ENCODE data around the gene ZDHHC11.

ZDHHC11 gene

DNA sequence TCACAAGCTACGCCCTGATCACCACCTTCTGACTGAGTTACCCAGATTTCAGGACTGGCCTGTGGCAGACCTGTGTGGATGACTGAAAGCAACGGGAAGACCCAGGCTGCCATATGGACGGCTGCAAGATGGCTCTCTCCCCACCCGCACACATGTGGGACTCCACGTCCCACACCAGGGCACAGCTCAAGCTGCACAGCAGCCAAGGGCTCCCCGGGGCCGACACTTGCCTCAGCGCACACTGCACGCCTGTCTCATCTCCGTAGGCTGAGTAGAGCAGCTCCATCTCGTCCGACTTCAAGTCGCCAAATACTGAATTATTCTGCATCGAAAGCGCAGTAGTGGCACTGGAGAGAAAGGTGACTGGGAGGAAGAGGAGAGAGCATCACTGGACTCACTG, 27.3 kb upstream of the ZDHHC11 start:
- DNase-seq = no peak

DNA sequence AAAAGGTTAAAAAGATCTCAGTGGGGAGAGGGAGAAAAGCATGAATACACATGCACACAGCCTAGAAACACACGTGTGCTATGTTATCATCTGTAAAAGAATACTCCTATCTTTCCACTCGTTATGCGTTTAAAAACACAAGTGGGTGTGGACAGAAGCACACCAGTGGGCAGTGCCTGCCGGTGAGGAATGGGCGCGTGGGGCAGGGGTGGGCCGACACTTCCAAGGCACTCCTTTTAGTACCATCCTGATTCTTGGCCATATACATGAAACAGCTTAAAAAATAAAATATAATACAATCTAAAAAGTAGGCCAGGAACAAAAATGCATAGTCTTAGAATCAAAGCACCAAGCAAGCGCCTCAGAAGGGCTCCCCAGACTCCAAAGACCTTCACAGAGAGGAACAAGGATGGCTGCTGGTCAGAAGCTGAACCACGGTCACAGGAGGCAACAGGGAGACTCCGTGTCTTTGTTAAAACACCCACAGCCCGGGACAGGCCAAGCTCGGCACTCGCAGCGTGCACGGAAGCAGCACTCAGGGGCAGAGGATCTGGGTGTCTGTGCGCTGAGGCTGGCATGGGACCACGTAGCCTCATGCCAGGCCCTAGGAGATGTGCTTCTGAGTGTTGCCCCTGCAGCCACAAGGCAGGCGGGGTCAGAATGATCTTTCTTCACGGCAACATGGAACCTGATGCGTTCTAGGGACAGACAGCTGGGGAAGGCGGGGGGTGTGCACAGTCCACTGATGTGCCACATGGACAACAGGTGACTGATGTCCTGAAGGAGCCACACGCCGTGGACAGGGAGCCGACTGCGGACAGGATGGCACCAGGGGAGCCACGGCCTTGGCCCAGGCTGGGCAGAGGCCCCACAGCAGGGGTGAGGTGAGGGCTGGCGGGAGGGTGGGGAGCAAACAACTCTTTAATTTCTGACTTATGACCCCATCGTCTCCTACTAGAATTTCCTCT, 25.9 kb upstream of the ZDHHC11 start:
- no peak for DNase-seq

DNA sequence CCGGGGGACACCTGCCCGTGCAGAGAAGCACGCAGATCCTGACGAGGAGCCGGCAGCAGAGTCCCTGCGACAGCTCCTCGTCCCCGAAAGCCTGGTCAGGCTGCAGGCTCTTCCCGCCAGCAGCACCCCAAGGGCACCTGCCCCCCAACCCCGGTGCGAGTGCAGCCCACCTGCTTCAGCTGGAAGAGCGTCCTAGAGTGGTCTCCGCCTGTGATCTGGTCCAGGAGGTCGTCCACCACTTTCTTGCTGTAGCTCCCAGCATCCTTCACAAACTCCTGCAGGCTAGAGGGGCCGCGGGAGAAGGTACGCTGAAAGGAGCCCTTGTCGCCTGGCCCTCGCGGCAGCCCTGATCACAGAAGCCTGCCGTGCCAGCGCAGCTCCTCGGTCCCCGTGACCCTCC, 25.1 kb upstream of the ZDHHC11 start:
- no peak for DNase-seq

DNA sequence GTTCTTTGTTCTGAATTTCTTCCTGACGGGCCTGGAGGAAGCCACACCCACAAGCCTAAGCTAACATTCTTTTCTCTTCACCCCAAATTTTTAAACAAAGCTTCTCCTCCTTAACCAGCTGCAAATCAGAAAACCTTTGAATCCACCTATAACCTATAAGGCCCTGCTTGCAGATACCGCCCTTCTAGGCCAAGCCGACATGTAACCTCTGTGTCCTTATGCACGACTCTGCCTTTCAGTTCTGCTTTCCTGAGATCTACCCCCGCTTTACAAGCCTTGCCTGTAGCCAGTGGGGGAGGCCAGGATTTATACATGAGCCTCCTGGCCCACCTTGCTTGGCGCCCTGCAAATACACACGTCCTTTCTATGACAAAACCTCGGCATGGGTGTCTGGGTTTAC, 22.5 kb upstream of the ZDHHC11 start:
- no peak for DNase-seq

DNA sequence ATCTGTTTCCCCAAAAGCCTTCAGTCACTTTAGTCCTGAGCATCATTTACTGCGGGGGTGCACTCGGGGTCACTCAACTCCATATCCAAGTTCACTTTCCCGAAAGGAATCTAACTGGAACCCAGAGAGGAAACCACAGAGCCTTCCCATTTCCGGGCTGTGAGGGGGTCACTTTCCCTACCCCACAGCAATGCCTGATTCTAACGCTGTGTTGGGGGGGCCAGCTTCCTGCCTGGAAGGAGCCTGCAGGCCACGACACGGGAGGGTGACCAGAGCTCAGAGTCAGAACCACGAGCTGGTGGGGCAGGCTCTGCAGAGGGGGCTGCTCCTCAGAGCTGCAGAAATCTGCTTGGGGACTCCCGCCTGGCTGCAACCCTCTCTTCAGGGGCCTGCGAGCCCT, 21.5 kb upstream of the ZDHHC11 start:
- no peak for DNase-seq

DNA sequence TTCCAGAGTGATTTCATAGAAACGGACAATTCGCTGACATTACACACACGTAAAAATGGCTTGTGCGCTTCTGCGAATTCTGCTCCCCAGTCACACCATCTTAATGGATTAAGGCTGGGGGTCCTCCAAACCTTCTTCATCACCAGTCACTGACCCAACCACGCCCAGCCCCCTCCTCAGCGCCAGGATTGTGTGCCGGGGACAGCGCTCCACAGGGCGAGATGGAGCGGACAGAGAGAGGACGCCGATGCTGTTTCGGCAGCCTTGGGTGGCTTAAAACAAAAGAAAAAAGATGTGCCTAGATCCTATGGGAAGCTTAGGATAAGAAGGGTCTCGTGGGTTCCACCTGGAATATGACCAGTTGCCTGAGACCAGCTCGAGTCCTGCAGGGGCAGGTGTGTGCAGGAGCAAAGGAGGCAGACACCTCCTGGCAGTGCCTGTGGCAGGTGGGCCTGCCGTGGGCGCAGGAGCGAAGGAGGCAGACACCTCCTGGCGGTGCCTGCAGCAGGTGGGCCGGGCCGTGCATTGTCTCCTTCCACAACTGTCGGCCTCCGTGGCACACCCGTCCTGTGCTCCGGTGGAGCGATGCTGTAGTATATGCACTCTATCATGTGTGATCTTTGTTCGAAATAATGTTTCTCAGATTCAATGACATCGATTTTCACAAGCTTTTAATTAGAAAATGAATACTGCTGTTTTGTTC, 21.0 kb upstream of the ZDHHC11 start:
- DNase-seq = no peak

DNA sequence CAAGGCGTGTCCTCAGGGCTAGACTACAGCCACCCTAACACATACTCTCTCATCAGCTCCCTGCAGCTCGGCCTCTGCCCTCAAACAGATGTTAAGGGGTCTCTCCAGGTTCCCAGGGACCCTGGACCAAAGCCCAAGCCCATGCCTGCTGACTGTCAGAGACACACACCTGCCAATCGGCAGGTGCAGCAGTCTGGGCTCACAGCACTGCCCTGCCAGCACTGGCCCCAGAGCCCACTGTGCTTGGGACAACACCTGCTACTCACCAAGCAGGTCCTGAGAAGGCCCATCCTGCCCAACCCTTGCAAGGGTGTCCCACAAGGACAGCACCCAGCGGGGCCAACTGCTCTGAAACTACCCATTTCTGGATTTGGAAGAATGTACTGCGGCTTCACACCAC, 20.2 kb upstream of the ZDHHC11 start:
- DNase-seq = no peak

DNA sequence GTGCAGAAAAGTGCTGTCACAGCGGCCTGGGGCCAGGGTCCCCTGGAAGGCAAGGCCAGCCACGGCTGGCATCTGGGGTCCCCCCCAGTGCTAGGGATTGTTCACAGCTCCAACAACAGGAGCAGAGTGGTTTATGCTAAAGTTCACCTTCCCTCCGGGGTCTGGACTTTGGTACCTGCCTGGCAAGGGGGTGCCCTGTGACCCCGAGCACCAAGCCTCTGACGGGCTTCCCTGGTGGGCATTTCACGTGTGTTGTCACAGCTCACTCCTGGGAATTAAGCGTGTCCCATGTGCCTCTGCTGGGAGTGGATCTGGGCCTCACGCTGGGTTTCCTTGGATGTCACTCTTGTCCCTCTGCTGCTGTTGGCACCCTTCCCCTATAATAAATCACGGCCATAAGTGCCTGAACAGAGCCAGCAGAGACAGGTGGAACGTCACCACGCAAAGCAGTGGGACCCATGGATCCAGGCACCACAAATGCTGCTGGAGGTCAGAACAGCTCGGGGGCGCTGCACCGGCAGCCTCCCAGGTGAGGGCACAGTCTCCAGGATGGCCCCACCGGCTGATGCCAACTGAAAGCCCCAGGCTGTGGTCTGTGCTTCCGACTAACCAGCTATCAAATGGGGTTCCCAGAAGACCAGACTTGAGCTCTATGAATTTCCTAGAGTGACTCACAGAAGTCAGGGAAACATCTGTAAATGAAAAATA, 17.8 kb upstream of the ZDHHC11 start:
- no peak for DNase-seq

DNA sequence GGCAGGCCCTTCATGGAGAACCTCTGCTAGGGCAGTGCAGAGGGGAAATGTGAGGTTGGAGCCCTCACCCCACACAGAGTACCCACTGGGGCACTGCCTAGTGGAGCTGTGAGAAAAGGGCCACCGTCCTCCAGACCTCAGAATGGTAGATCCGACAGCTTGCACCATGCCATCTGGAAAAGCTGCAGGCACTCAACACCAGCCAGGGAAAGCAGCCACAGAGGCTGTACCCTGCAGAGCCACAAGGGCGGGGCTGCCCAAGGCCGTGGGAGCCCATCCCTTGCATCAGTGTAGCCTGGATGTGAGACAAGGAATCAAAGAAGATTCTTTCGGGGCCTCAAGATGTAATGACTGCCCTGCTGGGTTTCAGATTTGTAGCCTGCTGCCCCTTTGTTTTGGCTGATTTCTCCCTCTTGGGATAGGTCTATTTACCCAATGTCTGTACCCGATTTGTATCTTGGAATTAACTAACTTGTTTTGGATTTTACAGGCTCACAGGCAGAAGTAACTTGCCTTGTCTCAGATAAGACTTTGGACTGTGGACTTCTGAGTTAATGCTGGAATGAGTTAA, 16.6 kb upstream of the ZDHHC11 start:
- no peak for DNase-seq

DNA sequence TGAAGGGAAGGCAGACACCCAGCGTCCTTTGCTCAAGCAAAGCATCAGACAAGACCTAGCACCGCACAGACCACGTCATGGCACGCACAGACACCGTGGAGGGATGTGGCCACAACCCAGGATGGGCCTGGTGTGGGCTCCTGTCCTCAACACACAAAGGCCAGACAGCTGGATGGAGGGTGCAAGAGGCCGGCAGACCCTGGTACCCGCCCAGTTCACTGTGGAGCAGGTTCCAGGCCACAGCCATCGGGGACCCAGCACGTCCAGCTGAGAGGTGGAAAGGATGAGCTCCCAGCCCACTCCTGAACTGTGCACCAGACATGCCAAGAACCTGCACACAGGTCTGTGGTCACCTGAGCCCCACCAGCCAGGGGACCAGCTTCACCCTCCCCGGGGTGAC, 15.0 kb upstream of the ZDHHC11 start:
- no peak for DNase-seq

DNA sequence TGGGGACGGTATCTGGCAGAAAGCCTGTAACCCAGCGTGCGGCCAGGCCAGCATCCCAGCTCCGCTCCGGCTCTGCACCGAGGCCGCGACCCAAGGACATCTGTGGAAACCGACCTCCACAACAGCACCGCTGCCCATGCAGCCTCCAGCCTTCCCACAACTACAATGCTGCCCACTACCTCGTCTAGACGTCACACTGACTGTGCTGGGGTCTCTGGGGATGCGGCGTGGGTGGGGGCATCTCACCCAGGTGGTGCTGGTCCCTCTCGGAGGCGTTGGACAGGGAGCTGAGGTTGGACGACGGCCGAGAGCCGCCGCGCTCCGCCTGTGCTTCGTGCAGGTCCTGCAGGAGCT, 14.4 kb upstream of the ZDHHC11 start:
- no peak for DNase-seq

DNA sequence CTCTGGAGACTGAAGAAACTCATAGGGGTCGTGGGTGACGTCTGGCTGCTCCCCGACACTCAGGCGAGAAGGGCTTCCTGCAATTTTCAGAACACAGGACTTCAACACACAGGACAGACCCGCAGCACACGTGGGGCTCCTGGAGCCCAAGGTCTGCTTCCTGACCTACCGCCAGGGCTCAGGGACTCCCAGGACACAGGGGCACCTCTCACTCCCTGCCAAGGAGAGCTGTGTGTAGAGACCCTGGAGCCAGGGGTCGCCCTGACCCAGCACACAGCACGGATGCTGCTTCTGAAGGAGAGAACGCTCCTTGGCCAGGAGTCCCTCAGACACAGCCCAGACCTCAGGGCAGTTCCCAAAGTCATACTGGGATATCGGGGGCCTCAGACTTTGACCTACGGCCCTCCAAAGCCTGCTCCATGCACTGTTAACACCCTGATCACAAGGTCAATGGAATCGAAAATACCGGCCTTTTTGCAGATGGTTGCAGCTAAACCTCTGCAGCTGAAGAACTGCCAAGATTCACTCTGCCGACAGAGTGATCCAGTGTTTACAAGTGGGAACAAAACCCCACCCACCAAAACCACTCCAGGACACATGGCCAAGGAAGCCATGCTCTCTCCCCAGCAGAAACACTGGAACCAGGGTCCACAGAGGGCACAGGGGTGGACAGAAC, 13.8 kb upstream of the ZDHHC11 start:
- DNase-seq = no peak

DNA sequence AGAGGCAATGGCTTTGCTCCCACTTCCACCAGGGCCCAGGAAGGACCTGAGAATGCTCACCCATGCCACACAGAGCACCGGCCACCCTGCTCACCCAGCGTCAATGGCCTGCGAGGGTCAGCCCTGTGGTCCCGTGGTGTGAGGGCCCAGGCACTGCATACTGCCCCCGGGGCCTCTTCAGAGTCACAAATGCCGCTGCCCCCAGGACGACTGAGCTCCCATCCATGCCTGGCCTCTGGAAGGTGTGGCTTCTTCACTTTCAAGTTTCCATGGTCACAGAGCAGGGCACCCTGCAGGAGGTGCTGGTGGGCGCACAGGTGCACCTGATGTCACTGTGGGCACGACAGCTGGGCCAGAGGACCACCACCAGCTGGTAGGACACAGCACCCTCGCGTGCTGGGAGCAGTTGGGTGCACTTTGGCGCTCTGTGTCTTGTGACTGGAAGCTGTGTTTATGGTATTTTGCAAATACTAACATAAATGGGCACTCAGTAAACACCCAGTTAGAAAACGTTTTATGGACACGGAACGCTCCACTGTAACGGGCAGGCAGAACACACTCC, 12.5 kb upstream of the ZDHHC11 start:
- DNase-seq = no peak

DNA sequence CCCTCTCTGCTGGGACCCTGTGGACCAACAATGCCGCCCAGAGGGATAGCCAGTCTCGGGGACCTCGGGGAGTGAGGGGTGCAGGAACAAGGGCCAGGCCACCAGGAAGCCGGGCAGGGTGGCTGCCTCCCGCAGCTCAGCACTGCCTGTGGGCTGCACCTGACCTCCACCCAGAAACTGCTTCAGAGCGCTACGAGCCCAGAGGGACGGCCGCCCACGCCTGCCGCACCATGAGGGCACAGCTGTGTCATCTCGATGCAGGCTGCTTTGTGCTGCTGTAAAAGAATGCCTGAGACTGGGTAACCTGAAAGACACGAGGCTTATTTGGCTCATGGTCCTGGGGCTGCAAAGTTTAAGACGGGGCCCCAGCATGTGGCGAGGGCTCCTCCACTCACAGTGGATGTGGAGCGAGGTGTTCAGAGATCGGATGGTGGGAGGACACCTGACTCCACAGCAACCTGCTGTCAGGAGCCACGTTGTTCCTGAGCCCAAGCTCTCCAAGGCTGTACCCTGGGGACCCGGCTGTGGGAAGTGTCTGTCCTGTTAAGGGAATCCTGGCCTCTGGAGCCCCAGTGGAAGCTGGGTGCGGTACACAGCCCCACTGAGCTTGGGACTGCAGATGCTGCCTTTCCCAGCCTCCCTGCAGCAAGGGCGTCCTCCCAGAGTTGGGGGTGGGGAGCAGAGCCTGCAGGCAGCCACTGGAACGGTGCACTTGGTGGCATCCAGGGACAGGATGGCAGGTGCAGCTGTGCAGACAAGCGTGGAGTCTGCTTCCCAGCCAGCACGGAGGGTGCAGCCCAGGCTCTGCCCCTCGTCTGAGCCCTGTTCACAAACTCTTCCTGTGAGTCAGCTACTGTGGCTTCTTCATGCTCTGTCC, 11.8 kb upstream of the ZDHHC11 start:
- DNase-seq = no peak

DNA sequence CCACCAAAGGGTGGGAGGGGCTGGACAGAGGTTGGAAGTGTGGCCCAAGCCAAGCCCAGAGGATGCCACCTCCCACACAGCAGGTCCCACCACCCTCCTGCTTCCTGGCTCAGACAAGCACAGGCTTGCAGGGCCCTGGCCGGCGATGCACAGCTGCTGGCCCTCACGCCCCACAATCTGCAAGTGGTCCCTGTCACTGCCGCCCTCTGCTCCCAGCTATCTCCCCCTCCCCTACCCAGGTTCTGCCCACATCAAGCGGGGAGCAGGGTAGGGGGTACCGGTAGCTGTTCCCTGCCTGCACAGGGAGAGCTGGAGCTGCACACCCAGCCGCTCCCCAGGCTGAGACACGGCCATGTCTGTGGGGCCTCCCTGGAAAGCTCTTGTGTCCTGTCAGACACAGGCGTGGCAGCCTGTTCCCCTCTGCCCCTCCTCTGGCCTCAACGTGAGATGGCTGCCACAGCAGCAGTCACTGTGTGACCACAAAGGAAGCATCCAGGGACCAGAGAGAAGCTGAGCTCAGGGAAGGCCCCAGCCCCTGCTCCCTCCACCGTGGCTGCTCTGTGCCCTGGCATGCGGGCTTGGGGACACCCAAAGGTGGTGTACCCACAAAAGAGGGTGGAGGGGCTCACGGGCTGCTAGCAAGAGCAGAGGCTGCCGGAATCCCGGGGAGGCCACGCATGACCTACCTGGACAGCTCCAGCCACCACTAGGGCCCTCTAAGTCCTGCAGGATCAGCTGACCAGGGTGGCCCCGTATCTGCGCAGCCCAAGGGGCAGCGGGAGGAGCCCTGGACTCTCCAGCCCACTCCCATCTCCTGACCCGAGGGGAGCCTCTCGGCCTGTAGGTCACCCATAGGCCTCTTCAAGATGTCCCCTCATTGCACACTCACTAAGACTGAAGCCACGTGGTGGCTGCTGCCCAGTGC, 10.9 kb upstream of the ZDHHC11 start:
- DNase-seq = no peak

DNA sequence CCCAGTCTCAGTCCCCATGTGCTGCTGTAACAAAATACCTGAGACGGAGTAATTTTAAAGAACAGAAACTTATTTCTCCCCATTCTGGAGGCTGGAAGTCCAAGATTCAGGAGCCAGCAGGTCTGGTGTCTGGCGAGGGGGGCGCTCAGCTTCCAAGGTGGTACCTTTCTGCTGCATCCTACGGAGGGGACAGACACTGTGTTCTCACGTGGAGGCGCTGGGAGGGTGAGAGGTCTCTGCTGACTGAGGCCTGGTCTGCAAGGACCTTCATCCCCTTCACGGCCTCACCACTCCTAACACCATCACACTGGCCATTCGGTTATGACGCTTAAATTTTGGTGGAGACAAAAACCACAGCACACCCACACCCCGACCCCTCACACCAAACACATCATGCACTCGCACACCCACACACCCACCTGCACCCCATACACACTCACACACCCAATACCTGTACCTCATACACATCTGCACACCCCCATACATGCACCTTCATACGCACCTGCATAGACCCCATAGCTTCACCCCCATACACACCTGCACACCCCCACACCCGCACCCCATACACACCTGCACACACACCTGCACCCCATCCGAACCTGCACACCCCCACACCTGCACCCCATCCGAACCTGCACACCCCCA, 9.8 kb upstream of the ZDHHC11 start:
- no peak for DNase-seq

DNA sequence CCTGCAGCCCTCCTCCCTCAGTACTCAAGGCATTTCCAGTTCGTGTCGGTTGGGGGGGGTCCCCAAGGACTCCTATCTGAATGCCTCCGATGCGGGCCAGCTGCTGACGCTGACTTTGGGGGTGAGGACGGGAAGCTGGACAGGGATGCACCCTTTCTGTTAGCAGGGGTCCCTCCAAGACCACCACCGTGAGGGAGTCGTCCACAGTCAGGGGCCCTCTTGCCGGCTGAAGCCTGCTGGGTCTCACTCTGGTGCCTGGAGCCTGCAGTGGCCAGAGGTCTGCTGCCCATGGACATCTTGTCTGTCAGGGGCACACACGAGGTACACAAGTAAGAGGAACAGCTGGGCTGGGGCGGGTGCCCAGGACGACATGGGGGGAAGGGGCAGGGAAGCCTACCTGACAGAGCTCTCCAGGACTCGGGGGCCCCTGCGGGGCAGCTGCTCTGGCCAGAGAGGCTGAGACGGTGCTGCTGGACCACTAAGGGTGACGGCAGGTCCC, 9.1 kb upstream of the ZDHHC11 start:
- DNase-seq = no peak

DNA sequence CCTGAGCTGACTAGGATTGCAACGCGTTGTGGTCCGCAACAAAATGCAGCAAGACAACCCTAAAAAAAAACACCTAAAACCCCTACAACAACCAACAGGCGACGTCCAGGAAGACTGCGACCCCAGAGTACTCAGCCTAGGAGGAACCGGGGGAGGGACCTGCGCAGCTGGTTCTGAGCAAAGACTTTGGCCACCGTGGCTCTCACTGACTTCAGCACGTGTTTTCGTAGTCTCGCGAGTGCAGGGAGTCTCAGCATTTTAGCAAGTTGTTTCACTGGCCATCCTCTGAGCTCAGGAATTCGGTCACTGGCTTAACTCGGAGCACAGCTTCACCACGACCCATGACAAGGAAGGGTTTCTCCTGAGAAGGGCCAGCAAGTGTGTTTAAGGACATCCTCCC, 8.6 kb upstream of the ZDHHC11 start:
- no peak for DNase-seq

DNA sequence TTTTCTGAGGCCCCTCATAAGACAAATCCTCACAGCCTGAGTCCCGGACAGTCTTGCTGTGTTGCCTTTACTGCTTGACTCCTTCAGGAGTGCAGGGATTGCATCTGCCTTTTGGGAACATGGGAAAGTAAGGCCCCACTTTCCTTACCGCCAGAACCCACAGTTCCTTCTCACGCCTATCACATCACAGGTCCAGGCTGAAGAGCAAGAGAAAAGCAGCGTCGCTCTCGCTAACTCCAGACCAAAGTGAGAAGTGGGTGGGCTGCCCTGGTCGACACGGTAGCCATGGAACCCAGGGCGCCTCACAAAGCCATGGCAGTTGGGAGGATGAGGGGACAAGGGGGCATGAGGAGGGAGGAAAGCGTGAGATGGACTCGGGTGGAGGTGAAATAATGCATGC, 7.9 kb upstream of the ZDHHC11 start:
- no peak for DNase-seq

Data from NK-92 treated with Interleukin-12 subunit alpha and Interleukin-12 subunit beta, amount 100 ng/mL, for 24 hours (cell line).